Suppressor macrophage treated with lipopolysaccharide for 1 hour (primary cell): ENCODE data around the gene MAPRE3.
"Not testable (repeated sequence)": the region's sequence is repeated elsewhere in the genome, so short reads cannot be mapped to it uniquely, and the experiment has no call there.

Experiments
- DNase-seq, 3 donors: peaks; one replicate each; pipeline ENCODE4 v3.0.0-alpha.2; 2020 to 2022

The MAPRE3 gene

DNA sequence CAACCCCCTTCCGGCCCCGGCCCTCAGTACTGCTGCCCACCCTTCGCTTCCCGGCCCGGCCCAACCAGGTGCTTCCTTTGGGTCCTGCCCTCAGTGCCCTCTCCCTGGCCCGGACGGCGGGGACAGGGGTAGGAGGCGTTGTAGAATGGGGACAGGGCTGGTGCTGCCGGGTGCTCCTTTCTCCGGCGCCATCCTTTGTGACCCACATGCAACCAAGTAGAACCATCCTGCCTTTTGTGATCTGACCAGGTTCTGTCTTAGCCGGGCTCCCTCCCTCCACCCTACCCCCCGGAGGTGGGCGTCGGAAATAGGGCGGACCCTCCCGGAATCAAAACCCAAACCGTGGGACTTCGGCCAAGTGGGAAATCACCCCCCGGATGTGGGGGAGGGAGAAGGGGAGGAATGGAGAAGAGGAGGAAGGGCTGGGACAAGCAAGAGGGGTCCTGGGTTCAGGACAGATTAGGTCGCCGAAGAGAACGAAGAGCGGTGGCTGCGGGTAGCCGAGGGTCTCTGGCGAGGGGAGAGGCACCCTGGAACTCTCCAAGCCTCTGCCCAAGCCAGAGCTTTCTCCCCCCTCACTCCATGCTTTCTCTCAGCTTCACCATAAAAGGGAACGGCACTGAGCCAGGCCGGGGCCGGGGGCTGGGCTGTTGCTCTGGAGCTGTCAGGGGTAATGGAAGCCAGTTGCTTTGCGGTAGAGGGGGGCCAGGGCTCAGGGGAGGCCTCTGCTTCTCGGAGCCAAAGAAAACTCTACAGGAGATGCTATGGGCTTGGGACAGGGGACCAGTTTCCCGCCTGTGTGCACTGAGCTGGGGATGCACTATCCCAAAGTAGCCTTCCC, 101.8 kb downstream of the MAPRE3 start:
- peak in 2 of 3 donors; percentile 48 to 62 for DNase-seq

DNA sequence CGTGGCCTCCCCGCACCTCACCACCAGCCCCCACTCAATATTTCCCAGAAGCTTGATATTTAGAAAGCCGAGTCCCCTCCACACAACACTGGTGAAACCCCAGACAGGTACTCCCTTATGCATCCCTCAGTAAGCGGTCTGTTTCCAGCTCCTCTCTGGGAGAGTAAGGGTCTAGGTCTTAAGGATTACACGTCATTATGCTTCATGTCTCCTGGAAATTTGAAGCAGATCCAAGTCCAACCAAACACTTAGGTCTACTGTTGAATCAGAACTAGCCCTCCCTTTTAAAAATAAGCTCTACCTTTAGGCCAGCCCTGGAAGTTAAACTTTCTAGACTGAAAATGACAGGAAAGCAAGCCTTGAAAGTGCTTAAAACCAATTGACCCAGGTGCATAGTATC, 102.5 kb downstream of the MAPRE3 start:
- no peak for DNase-seq

DNA sequence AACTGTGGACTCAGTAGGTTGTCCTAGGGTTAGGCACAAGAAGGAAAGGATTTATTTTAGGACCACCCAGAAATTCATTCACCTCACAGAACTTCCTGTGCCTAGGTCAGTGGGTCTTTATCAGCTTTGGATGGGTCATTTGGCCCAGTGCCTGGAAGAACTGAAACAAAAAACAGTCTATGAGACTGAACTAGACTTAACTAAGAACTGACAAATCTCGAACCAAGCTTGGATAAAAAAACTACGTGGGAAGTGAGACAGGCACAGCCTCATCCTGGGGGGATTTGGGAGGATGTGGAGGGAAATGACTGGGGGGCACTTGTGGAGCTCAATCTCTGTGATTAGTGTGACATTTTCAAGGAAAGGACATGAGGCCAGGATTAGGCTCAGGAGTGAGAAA, 103.3 kb downstream of the MAPRE3 start:
- peak in 1 of 3 donors; percentile 24 for DNase-seq

GRCh38 chr2:27074738-27075565, 104.5 kb downstream of the MAPRE3 start:
- peak; percentile 51 to 71 (median 59) for DNase-seq

- not testable (repeated sequence) for DNase-seq
Measured at GRCh38 chr2:27075566-27075871, 105.1 kb downstream of the MAPRE3 start.

- peak; percentile 78 to 86 (median 79) for DNase-seq
Measured at GRCh38 chr2:27076323-27076722, 105.9 kb downstream of the MAPRE3 start.
